IMR-90 (cell line): ENCODE measurements around the gene OR13C8. TPM values are rescaled to one million over a fixed set of nuclear protein-coding genes. Genes with fewer than 3 reads are reported as not detected.

Experiments used
- ATAC-seq: fragments of 200-7000 bp; cut with Tn5 transposase; 2 replicates; pipeline ENCODE4 v1.9.1; 2020; ENCODE audit warnings: low read depth, mild to moderate bottlenecking, moderate library complexity
- BruUV-seq: library from RNA; stranded (reverse); fragments of 400-500 nt; replicated peaks from 2 replicates; lab custom pipeline; 2021; lab: Mats Ljungman, UMichigan
- CTCF ChIA-PET: fragments of 300-600 bp; formaldehyde crosslinking; extraction: SDS; loops from one replicate; lab custom pipeline; 2021; ENCODE audit warnings: antibody characterized with exemption; lab: Yijun Ruan, JAX
- POLR2A ChIA-PET: fragments of 300-600 bp; sonication (Branson Sonifier 250); formaldehyde crosslinking; loops from one replicate; lab custom pipeline; 2022; ENCODE audit warnings: antibody characterized with exemption; ENCODE audit not compliant: unreplicated experiment; lab: Charles Lee
- DNase-seq: peaks from one replicate; pipeline ENCODE4 v3.0.0; 2013
- H2AFZ ChIP-seq: replicated peaks from 2 replicates; pipeline ENCODE3; 2013; ENCODE audit warnings: low read length, mild to moderate bottlenecking; ENCODE audit not compliant: poor library complexity
- H2AK5ac ChIP-seq: 2 replicates; pipeline ENCODE4 v1.6.1; 2013; ENCODE audit warnings: low read depth, low read length, inconsistent platforms
- H2AK9ac ChIP-seq: replicated peaks from 2 replicates; pipeline ENCODE3; 2013; ENCODE audit warnings: mild to moderate bottlenecking, low read depth, low read length, moderate library complexity; ENCODE audit not compliant: poor library complexity
- H2BK120ac ChIP-seq: 2 replicates; pipeline ENCODE4 v1.6.1; 2013; ENCODE audit warnings: low read depth, low read length, inconsistent platforms
- H2BK15ac ChIP-seq: 3 replicates; pipeline ENCODE4 v1.6.1; 2013; ENCODE audit warnings: low read depth, low read length, inconsistent platforms
- H2BK20ac ChIP-seq: 2 replicates; pipeline ENCODE4 v1.6.1; 2013; ENCODE audit warnings: low read depth, mild to moderate bottlenecking, inconsistent platforms, low read length, moderate library complexity
- H2BK5ac ChIP-seq: 2 replicates; pipeline ENCODE4 v1.6.1; 2013; ENCODE audit warnings: mild to moderate bottlenecking, low read depth, low read length, inconsistent platforms; ENCODE audit not compliant: poor library complexity, severe bottlenecking
- H3K14ac ChIP-seq: replicated peaks from 2 replicates; pipeline ENCODE4 v1.6.1; 2013; ENCODE audit warnings: low read depth, low read length, inconsistent platforms
- H3K18ac ChIP-seq: 2 replicates; pipeline ENCODE4 v1.6.1; 2013; ENCODE audit warnings: low read depth, low read length, control low read depth
- H3K23ac ChIP-seq: 2 replicates; pipeline ENCODE4 v1.6.1; 2013; ENCODE audit warnings: low read depth, low read length, inconsistent platforms
- H3K27ac ChIP-seq: 2 replicates; pipeline ENCODE4 v1.5.1; 2013; ENCODE audit warnings: mild to moderate bottlenecking, control low read depth, low read length; ENCODE audit not compliant: insufficient read depth
- H3K27me3 ChIP-seq: 2 replicates; pipeline ENCODE4 v1.6.1; 2013; ENCODE audit warnings: low read length; ENCODE audit not compliant: control insufficient read depth, insufficient read depth
- H3K36me3 ChIP-seq: 2 replicates; pipeline ENCODE4 v1.6.1; 2013; ENCODE audit warnings: low read length, mixed read lengths; ENCODE audit not compliant: control insufficient read depth, insufficient read depth
- H3K4ac ChIP-seq: 2 replicates; pipeline ENCODE4 v1.6.1; 2013; ENCODE audit warnings: low read depth, low read length, inconsistent platforms
- H3K4me1 ChIP-seq: 2 replicates; pipeline ENCODE4 v1.6.1; 2013; ENCODE audit warnings: low read length, mixed read lengths; ENCODE audit not compliant: control insufficient read depth, insufficient read depth
- H3K4me2 ChIP-seq: 2 replicates; pipeline ENCODE4 v1.6.1; 2013; ENCODE audit warnings: low read depth, mild to moderate bottlenecking, control low read depth, low read length, moderate library complexity
- H3K4me3 ChIP-seq: 2 replicates; pipeline ENCODE4 v1.5.1; 2013; ENCODE audit warnings: low read depth, mild to moderate bottlenecking, control low read depth, low read length, moderate library complexity; ENCODE audit not compliant: insufficient read depth
- H3K56ac ChIP-seq: 2 replicates; pipeline ENCODE4 v1.6.1; 2013; ENCODE audit warnings: low read length, inconsistent platforms; ENCODE audit not compliant: insufficient read depth; ENCODE audit errors: extremely low read depth
- H3K79me1 ChIP-seq, 2 experiments: 2 replicates each; pipeline ENCODE4 v1.6.1; 2013; ENCODE audit warnings: low read length in 2 of 2, inconsistent platforms in 1 of 2, low read depth in 1 of 2
- H3K9ac ChIP-seq: 2 replicates; pipeline ENCODE4 v1.6.1; 2013; ENCODE audit warnings: low read depth, low read length, control low read depth
- H3K9me1 ChIP-seq: 2 replicates; pipeline ENCODE4 v1.6.1; 2013; ENCODE audit warnings: low read length, inconsistent platforms; ENCODE audit not compliant: insufficient read depth
- H3K9me3 ChIP-seq: 2 replicates; pipeline ENCODE4 v1.6.1; 2013; ENCODE audit warnings: low read length; ENCODE audit not compliant: control insufficient read depth, insufficient read depth
- H4K20me1 ChIP-seq: 2 replicates; pipeline ENCODE4 v1.6.1; 2013; ENCODE audit warnings: low read length, inconsistent platforms; ENCODE audit not compliant: insufficient read depth
- H4K5ac ChIP-seq: 2 replicates; pipeline ENCODE4 v1.6.1; 2013; ENCODE audit warnings: mild to moderate bottlenecking, low read depth, low read length, control low read depth
- H4K8ac ChIP-seq, 2 experiments: 2 replicates each; pipeline ENCODE4 v1.6.1; 2013; ENCODE audit warnings: low read depth in 2 of 2, low read length in 2 of 2, control low read depth in 1 of 2, inconsistent platforms in 1 of 2
- H4K91ac ChIP-seq: 2 replicates; pipeline ENCODE4 v1.6.1; 2013; ENCODE audit warnings: low read depth, low read length, inconsistent platforms; ENCODE audit not compliant: insufficient read depth
- BHLHE40 ChIP-seq: fragments of 150-350 bp; IDR thresholded peaks from 2 replicates; pipeline ENCODE4 v1.6.1; 2016; ENCODE audit warnings: mild to moderate bottlenecking, low read depth, low read length
- MAFK ChIP-seq: IDR thresholded peaks from 2 replicates; pipeline ENCODE4 v1.6.1; 2012; ENCODE audit warnings: low read depth, low read length, improper control_type of control experiment
- NFE2L2 ChIP-seq: fragments of 150-350 bp; IDR thresholded peaks from 2 replicates; pipeline ENCODE4 v1.6.1; 2016; ENCODE audit warnings: low read depth, mild to moderate bottlenecking, low read length
- RAD21 ChIP-seq: IDR thresholded peaks from 2 replicates; pipeline ENCODE4 v1.6.1; 2012; ENCODE audit warnings: low read length, improper control_type of control experiment
- WGBS, 2 experiments: methylation state at CpG; one replicate each; pipeline versions ENCODE4 v1.1.5 to v1.1.7; 2013; ENCODE audit warnings: missing lambda C conversion rate in 2 of 2; ENCODE audit not compliant: insufficient read length in 1 of 2; ENCODE audit errors: extremely low coverage in 2 of 2; 5-methylcytosine and 5-hydroxymethylcytosine counted together
- dilution Hi-C: fragments of 300-500 bp; cut with HindIII; formaldehyde crosslinking; loops from one replicate; pipeline ENCODE4 v1.14.3; 2018; ENCODE audit warnings: low sequenced_read_pairs; ENCODE audit not compliant: unreplicated experiment
- in situ Hi-C: fragments of 300-500 bp; cut with MboI; formaldehyde crosslinking; loops from 3 replicates; pipeline ENCODE4 v1.14.3; 2019; ENCODE audit warnings: low sequenced_read_pairs, inconsistent platforms, mixed read lengths
- intact Hi-C: fragments of 100-400 bp; cut with micrococcal nuclease; formaldehyde crosslinking; loops from 2 replicates; pipeline ENCODE4 v1.10.0; 2022
- polyA plus RNA-seq, 3 experiments: library from polyadenylated mRNA; depleted of rRNA; stranded (reverse); fragments of >200 nt; gene quantifications; 2 replicates each; pipeline ENCODE4 v1.2.3, GENCODE V29; 2012; ENCODE audit warnings: low replicate concordance in 1 of 3
- total RNA-seq: library from RNA; depleted of rRNA; stranded (reverse); fragments of >200 nt; gene quantifications from 2 replicates; pipeline ENCODE4 v1.2.3, GENCODE V29; 2012
- TF ChIP-seq, protein P1 (sequence below): fragments of 150-350 bp; IDR thresholded peaks from 2 replicates; pipeline ENCODE4 v1.6.1; 2017; ENCODE audit warnings: mild to moderate bottlenecking, antibody characterized with exemption, low read length, low read depth
- TF ChIP-seq, protein P2 (sequence below): fragments of 150-350 bp; IDR thresholded peaks from 2 replicates; pipeline ENCODE4 v1.6.1; 2016; ENCODE audit warnings: low read depth, mild to moderate bottlenecking, low read length, moderate library complexity, borderline replicate concordance
- TF ChIP-seq, protein P3 (sequence below): conservative IDR thresholded peaks from 2 replicates; pipeline ENCODE4 v1.5.1; 2012; ENCODE audit warnings: mild to moderate bottlenecking, low read depth, low read length, improper control_type of control experiment

Gene OR13C8
- total and polyA plus RNA-seq, 2 of the 4 experiments (the other 2 are of a cell fraction), result not detected

GRCh38 chr9:104608336-104608735 is 39.4 kb downstream of the OR13C8 start:
- H3K9me3 ChIP-seq, result 0 out of 2 replicates have a peak, but pooled peaks cover 2% of the 10 kb centered on the region
- H2AK9ac ChIP-seq, result no peak overlapping the region
- no peak overlapping the region for H2AFZ ChIP-seq
- no peak overlapping the region for H4K5ac ChIP-seq
- no peaks in the 10 kb centered on the region for H4K20me1 ChIP-seq
- POLR2A ChIA-PET, result no interaction called here
- no peak overlapping the region for H3K18ac ChIP-seq
- H3K9me1 ChIP-seq, result no peaks in the 10 kb centered on the region
- H2BK15ac ChIP-seq, result no peak overlapping the region
- no CpG with 5 or more reads among the region's 1 CpG for WGBS, 2 experiments
- ATAC-seq (no peak), DNase-seq (no peak)
- no peak overlapping the region for H3K4me2 ChIP-seq
- CTCF ChIA-PET, result no interaction called here
- intact Hi-C loops (no loop called here), dilution Hi-C loops (no loop called here), in situ Hi-C loops (no loop called here)
- no peak overlapping the region for H3K4me3 ChIP-seq
- H4K8ac ChIP-seq, result no peak overlapping the region
- no peak overlapping the region for H2AK5ac ChIP-seq
- no peak overlapping the region for H3K9ac ChIP-seq
- no peak overlapping the region for H3K27ac ChIP-seq
- H3K36me3 ChIP-seq, result no peaks in the 10 kb centered on the region
- H3K79me1 ChIP-seq, result no peaks in the 10 kb centered on the region
- no peak overlapping the region for H4K91ac ChIP-seq
- H3K4me1 ChIP-seq, result no peaks in the 10 kb centered on the region
- H3K27me3 ChIP-seq, result no peaks in the 10 kb centered on the region
- no peak overlapping the region for H3K56ac ChIP-seq
- H3K4ac ChIP-seq, result no peak overlapping the region
- BruUV-seq, result no TSS peak
- no peak overlapping the region for H2BK5ac ChIP-seq
- H3K23ac ChIP-seq, result no peak overlapping the region
- no peak overlapping the region for H2BK20ac ChIP-seq
- no peak overlapping the region for H2BK120ac ChIP-seq
- H3K14ac ChIP-seq, result no peak overlapping the region
- TF ChIP-seq BHLHE40, result no peak
- TF ChIP-seq RAD21, result no peak
- TF ChIP-seq, protein P1, sequence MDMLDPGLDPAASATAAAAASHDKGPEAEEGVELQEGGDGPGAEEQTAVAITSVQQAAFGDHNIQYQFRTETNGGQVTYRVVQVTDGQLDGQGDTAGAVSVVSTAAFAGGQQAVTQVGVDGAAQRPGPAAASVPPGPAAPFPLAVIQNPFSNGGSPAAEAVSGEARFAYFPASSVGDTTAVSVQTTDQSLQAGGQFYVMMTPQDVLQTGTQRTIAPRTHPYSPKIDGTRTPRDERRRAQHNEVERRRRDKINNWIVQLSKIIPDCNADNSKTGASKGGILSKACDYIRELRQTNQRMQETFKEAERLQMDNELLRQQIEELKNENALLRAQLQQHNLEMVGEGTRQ, result no peak
- TF ChIP-seq, protein P2, sequence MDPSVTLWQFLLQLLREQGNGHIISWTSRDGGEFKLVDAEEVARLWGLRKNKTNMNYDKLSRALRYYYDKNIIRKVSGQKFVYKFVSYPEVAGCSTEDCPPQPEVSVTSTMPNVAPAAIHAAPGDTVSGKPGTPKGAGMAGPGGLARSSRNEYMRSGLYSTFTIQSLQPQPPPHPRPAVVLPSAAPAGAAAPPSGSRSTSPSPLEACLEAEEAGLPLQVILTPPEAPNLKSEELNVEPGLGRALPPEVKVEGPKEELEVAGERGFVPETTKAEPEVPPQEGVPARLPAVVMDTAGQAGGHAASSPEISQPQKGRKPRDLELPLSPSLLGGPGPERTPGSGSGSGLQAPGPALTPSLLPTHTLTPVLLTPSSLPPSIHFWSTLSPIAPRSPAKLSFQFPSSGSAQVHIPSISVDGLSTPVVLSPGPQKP, result no peak
- TF ChIP-seq, protein P3, sequence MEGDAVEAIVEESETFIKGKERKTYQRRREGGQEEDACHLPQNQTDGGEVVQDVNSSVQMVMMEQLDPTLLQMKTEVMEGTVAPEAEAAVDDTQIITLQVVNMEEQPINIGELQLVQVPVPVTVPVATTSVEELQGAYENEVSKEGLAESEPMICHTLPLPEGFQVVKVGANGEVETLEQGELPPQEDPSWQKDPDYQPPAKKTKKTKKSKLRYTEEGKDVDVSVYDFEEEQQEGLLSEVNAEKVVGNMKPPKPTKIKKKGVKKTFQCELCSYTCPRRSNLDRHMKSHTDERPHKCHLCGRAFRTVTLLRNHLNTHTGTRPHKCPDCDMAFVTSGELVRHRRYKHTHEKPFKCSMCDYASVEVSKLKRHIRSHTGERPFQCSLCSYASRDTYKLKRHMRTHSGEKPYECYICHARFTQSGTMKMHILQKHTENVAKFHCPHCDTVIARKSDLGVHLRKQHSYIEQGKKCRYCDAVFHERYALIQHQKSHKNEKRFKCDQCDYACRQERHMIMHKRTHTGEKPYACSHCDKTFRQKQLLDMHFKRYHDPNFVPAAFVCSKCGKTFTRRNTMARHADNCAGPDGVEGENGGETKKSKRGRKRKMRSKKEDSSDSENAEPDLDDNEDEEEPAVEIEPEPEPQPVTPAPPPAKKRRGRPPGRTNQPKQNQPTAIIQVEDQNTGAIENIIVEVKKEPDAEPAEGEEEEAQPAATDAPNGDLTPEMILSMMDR, result 0 out of 2 replicates have a peak, but pooled peaks have one; percentile 19
- TF ChIP-seq MAFK, result no peak
- TF ChIP-seq NFE2L2, result no peak
